GM12874 (cell line): ENCODE measurements around the gene SPARC.

Experiments used
- CTCF ChIP-seq: IDR thresholded peaks from 2 replicates; pipeline ENCODE4 v1.5.1; 2011; ENCODE audit warnings: low read depth, mild to moderate bottlenecking, control low read depth, low read length, moderate library complexity; ENCODE audit not compliant: insufficient read depth

The SPARC gene

GRCh38 chr5:151665613-151666012 lies 21.1 kb downstream of the SPARC start:
- no peak for TF ChIP-seq CTCF

GRCh38 chr5:151664694-151665585 lies 21.8 kb downstream of the SPARC start:
- TF ChIP-seq CTCF: no peak

DNA sequence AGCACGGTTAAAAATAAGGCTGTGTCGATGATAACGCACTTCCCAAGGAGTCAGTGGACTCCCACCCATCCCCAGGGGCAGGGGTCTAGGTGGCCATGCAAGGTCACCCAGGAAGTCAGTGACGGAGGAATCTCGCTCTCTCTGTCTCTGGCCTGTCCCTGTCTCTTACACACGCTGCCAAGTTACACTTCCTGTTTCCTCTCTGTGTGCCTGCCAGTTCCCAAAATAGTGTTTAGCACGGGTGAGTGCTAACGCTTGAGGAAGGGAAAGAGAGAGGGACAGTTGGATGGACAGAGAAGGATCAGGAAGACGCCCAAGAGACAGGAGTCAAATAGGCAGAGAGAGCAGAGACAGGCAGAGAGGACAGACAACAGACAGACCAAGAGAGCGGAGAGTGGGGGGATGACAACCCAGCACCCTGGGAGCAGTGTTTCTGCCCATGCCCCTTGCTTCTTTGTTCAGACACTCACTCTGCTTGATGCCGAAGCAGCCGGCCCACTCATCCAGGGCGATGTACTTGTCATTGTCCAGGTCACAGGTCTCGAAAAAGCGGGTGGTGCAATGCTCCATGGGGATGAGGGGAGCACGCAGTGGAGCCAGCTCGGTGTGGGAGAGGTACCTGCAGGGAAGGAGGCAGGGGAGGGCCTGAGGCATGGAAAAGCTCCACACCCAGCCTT lies 23.0 kb downstream of the SPARC start:
- TF ChIP-seq CTCF: no peak

DNA sequence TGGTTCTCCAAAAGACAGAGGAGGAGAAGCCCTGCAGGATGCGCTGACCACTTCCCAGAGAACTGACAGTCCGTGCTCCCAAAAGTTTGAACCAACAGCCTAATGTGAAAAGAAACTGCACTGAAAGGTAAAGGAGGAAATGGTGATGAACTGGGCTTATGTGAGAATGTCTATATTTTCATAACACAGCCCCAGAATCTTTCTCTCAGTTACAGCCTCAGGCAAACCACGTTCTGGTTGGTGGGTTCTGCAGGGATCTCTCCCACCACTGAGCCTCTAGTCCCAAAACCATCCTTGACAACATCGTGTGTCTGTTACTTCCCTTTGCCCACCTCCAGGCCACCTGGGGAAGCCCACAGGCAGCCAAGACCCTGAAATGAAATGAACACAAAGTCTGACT lies 23.9 kb downstream of the SPARC start:
- no peak for TF ChIP-seq CTCF

DNA sequence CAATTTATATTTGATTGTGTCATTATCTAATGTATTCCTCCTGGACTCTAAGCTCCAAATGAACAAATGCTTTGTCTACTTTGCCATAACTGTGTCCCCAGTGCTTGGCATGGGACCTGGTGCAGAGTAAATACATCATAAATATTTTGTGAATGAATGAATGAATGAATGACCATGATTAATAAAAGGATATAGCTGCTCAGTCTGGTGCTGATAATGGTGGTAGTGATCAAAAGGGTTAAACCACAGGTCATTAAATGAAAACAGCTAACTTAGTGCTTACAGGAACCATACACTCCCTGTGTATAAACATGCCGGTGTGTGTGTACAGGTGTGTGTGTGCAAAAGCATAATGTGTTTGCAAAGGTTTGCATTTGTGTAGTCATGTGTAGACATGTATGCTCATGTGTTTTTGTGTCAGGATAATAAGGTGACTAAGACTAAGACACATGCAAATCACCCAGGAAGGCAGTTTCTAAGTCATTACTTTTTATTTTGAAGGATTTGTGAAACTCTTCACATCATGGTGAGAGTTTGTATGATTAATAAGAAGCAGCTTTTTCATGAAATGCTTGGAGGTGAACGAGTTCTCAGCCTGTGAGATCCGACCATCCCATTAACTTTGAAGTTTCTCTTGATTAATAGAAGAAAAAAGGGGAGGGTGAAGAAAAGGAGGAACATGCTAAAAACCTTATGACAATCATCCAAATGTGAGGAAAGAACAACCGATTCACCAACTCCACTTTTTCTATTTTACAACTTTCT lies 24.6 kb downstream of the SPARC start:
- no peak for TF ChIP-seq CTCF

- no peak for TF ChIP-seq CTCF
These were observed 25.9 kb downstream of the SPARC start for GRCh38 chr5:151660616-151661495.
